Measurements from ENCODE around the gene FAM110A.
"Not testable (repeated sequence)": the region's sequence is repeated elsewhere in the genome, so short reads cannot be mapped to it uniquely, and the experiment has no call there.

FAM110A gene

DNA sequence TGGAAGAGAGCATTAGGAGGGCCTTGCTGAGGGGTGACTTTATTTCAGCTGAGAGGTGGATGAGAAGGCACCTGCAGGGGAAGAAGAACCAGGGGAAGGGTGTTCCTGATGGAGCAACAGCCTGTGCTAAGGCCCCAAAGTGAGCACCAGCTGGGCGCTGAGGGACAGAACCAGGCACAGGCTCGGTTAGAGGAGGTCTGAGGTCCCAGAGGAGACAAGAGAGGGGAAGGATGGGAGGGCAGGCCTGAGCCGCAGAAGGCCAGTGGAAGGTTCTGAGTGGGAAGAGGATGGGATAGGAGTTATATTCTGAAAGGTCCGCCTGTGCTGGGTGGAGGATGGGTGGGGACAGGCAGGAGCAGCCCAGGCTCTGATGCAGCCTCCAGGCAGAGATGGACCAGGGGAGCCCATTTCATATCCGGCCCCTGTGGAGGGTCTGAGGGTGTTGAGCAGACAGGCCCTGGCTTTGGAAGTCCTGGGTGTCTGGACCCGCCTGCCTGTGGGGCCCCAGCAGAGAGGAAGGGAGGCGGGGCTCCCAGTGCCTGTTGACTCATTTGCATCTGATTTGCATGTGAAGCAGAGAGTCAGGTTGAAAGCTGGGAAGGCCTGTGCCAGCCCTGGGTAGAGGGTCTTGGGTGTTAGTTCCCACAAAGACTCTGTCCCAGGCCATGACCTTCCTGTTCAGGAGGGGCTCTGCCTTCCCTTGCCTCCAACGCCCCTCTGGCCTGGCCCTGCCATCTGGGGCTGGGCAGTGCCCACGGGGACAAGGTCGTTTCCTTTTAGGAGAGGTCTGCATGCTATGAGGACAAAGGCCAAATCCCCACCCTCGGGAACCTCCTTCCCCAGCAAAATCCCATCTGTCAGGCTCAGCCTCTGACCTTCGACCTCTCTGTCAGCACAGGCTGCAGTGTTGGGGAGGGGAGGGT lies 10.6 kb upstream of the FAM110A start:
- in situ Hi-C loops (cut with MboI; ENCODE audit: low pct_unique_long_range_greater_than_20kb, low sequenced_read_pairs, unreplicated experiment), result loop anchor here (25.0 kb wide), 1 partner anchor 389 kb away; the partner anchor contains the start of gene C20orf202
- TF ChIP-seq, protein P1, sequence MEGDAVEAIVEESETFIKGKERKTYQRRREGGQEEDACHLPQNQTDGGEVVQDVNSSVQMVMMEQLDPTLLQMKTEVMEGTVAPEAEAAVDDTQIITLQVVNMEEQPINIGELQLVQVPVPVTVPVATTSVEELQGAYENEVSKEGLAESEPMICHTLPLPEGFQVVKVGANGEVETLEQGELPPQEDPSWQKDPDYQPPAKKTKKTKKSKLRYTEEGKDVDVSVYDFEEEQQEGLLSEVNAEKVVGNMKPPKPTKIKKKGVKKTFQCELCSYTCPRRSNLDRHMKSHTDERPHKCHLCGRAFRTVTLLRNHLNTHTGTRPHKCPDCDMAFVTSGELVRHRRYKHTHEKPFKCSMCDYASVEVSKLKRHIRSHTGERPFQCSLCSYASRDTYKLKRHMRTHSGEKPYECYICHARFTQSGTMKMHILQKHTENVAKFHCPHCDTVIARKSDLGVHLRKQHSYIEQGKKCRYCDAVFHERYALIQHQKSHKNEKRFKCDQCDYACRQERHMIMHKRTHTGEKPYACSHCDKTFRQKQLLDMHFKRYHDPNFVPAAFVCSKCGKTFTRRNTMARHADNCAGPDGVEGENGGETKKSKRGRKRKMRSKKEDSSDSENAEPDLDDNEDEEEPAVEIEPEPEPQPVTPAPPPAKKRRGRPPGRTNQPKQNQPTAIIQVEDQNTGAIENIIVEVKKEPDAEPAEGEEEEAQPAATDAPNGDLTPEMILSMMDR (IDR thresholded peaks at IDR 0.05; ENCODE audit: extremely low read depth, insufficient read depth, missing control alignments), result no peak
- no peak for DNase-seq (ENCODE audit: low spot score)

DNA sequence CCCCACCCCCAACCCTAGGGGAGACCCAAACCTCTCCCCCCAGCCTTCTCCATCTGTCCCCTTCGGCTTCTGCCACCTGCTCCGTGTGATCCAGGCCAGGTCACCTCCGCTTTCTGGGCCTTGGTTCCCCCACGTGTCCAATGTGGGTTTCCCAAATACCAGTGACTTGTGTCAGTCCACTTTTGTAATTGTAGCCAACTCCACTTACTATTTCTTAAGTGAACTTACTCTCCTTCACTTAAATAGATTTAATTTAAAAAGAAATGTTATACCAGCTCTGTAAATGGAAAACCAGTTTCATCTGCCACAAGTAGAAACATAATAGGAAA lies 10.0 kb upstream of the FAM110A start:
- in situ Hi-C loops (cut with MboI; ENCODE audit: low pct_unique_long_range_greater_than_20kb, low sequenced_read_pairs, unreplicated experiment), result loop anchor here (25.0 kb wide), 1 partner anchor 389 kb away; the partner anchor contains the start of gene C20orf202
- TF ChIP-seq, protein P1 (IDR thresholded peaks at IDR 0.05; ENCODE audit: extremely low read depth, insufficient read depth, missing control alignments), result no peak
- no peak for DNase-seq (ENCODE audit: low spot score)

GRCh38 chr20:824490-824889 lies 9.0 kb upstream of the FAM110A start:
- no peak for DNase-seq (ENCODE audit: low spot score)
- in situ Hi-C loops (cut with MboI; ENCODE audit: low pct_unique_long_range_greater_than_20kb, low sequenced_read_pairs, unreplicated experiment), result loop anchor here (25.0 kb wide), 1 partner anchor 388 kb away; the partner anchor contains the start of gene C20orf202
- TF ChIP-seq, protein P1 (IDR thresholded peaks at IDR 0.05; ENCODE audit: extremely low read depth, insufficient read depth, missing control alignments), result no peak

- TF ChIP-seq, protein P1 (IDR thresholded peaks at IDR 0.05; ENCODE audit: extremely low read depth, insufficient read depth, missing control alignments), result no peak
- no peak for DNase-seq (ENCODE audit: low spot score)
- in situ Hi-C loops (cut with MboI; ENCODE audit: low pct_unique_long_range_greater_than_20kb, low sequenced_read_pairs, unreplicated experiment), result loop anchor here (25.0 kb wide), 1 partner anchor 387 kb away; the partner anchor contains the start of gene C20orf202
These were observed 8.6 kb upstream of the FAM110A start for GRCh38 chr20:824916-825315.

DNA sequence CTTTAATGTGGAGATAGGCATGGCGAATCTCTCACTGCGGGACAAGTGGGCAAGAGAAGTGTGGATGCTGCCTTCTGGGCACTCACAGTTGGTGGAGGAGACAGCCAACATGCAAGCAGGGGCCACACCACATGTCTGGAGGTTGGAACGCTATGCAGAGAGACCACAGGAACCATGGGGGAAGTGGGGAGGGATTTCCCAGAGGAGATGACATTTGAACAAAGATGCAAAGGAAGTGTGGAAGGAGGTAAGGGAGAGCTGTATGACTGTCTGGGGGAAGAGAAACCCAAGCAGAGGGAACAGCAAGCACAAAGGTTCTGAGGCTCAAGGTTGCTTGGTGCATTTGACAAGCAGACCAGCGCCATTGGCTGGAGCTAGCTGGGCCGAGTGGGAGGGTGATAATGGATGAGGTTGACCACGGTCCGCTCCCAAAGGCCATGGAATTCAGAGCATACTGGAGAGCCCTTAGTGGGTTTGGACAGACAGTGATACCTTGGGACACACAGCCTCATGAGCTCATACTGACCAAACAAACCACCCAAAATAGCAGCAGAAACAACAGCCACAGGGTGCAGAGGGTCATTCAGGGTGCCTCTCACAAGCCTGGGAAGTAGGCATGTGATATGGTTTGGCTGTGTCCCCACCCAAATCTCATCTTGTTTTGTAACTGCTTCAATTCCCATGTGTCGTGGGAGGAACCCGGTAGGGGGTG lies 7.6 kb upstream of the FAM110A start:
- in situ Hi-C loops (cut with MboI; ENCODE audit: low pct_unique_long_range_greater_than_20kb, low sequenced_read_pairs, unreplicated experiment), result no loop called here
- TF ChIP-seq, protein P1 (IDR thresholded peaks at IDR 0.05; ENCODE audit: extremely low read depth, insufficient read depth, missing control alignments), result no peak
- no peak for DNase-seq (ENCODE audit: low spot score)

DNA sequence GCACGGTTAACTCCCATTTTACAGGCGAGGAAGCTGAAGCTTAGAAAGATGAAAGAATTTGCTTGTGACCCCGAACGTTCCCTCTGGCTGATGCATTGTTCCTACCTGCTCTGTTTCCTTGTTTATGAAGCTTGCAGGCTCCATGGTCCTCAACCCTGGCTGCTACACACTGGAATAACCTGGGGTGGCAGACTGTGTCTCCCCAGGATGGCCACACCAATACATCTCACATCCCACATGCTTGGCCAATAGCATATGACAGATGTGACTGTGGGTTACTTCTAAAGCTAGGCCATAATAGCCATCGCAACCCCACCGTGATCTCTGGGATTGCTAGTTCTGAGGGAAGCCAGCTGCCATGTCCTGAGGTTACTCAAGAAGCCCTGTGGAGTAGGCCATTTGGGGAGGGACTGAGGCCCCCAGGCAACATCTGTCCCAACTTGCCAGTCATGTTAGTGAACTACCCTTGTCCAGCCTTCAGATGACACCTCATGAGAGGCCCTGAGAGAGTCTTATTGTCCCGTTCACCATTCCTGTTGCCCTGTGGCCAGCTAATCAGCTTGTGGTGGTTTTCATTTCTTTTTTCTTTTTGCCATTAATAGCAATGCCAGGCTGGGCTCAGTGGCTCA lies 6.7 kb upstream of the FAM110A start:
- in situ Hi-C loops (cut with MboI; ENCODE audit: low pct_unique_long_range_greater_than_20kb, low sequenced_read_pairs, unreplicated experiment), result no loop called here
- no peak for DNase-seq (ENCODE audit: low spot score)
- TF ChIP-seq, protein P1 (IDR thresholded peaks at IDR 0.05; ENCODE audit: extremely low read depth, insufficient read depth, missing control alignments), result no peak

DNA sequence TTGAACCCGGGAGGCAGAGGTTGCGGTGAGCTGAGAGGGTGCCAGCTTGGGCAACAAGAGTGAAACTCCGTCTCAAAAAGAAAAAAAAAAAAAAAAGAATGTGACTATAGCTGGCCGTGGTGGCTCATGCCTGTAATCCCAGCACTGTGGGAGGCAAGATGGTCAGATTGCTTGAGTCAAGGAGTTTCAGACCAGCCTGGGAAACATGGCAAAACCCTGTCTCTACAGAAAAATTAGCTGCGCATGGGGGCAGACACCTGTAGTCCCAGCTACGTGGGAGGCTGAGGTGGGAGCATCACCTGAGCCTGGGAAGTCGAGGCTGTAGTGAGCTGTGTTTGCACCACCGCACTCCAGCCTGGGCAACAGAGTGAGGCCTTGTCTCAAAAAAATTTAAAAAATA lies 5.5 kb upstream of the FAM110A start:
- DNase-seq (ENCODE audit: low spot score); in situ Hi-C loops (cut with MboI; ENCODE audit: low pct_unique_long_range_greater_than_20kb, low sequenced_read_pairs, unreplicated experiment): not testable (repeated sequence)
